GM19025 (cell line): Measurements from ENCODE around the gene CDH4.
"Not testable (repeated sequence)": the region's sequence is repeated elsewhere in the genome, so short reads cannot be mapped to it uniquely, and the experiment has no call there.

Source experiments
- ATAC-seq: cut with Tn5 transposase; IDR thresholded peaks from one replicate; pipeline ENCODE4 v1.9.1; 2021; ENCODE audit warnings: mild to moderate bottlenecking, low read depth, moderate library complexity; ENCODE audit not compliant: unreplicated experiment

Gene CDH4

DNA sequence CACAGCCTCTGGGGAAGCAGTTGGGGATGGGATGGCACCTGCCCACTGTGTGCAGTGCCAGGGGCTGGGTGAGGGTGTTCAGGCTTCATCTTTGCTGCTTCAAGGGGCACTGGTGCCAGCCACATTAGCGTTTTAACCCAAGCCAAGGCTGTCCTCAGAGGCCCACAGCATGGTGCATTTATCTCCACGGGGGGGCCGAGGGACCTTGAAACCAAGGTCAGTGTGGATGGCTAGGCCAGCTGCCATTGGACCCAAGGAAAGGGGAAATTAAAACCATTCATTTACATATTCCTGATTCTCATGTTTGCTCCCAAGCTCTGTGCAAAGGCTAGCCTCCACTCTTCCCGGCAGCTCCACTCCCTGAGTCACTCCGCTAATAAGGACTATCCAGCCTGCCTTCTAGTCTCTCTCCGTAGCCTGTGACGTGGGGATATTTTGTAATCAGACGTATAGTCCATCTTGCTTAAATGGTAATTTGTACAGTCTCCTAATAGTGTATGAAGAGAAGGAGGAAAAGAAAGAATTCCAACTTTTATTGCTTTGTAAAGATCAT, 197.1 kb downstream of the CDH4 start:
- ATAC-seq, result no peak

DNA sequence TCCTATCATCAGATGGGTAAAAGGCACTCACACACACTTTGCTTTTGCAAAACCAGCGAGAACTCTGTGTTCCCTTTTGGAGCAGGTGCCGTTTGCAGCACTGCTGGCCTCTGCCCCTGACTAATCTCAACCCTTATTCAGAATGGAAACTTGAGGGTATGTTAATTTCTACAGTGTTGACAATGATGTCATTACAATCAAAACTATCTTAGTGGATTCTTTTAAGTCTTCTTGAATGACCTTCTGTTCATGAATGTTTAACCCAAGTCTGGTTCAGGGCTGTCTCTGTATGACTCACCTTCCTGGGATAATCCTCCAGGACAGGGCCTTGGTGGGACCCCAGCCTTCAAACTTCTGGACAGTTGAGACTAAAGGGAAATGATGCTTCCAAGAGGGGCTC, 197.9 kb downstream of the CDH4 start:
- no peak for ATAC-seq

DNA sequence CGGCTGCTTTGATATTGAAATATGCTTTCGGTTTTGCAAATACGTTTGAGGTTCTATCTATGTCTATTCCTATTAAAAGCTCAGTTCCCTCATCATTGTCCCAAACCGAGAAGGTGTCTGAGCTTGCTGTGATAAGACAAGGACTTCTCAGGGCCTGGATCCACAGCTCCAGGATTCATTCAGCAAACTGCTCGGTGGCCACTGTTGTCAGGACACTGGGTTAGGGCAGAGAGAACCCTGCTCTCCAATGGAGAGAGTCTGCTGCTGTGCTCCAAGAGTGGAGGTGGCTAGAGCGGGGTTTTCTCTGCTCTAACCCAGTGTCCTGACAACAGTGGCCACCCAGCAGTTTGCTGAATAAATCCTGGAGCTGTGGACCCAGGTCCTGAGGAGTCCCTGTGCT, 198.5 kb downstream of the CDH4 start:
- ATAC-seq, result no peak

DNA sequence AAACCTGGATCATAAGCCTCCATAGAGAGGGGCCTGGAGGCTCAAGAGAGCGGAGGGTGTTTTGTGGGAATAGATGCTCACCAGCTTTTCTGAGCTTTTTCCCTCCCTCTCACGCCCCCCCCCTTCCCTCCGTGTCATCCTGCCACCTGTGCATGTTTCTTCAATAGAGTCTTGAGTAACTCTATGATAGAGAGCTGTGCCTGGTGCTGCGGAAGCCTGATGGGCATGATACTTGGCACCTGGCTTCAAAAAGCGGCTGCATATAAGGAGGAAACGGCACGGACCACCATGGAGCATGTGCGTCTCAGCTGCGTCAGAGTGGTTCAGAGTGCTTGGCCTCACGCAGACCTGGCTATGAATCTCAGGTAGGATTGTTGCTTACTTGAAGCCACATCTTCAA, 198.9 kb downstream of the CDH4 start:
- no peak for ATAC-seq

DNA sequence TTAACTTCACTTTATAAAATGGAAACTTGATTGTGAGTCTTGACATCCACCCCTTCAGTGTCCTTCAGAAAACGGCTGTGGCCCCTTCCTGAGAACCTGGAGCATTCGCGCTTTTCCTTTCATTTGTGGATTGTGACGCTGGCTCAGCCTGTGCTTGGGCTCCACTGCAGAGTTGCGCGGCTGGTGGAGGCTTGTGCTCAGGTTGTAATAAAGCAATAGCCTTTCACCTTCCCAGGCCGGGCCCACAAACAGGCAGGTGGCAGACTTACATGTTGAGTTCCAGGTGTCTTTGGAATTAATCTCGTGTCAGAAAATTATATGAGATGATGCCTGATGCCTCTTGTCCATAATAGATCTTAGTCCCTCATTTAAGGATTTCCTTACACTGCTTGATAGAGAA, 199.9 kb downstream of the CDH4 start:
- ATAC-seq, result no peak

DNA sequence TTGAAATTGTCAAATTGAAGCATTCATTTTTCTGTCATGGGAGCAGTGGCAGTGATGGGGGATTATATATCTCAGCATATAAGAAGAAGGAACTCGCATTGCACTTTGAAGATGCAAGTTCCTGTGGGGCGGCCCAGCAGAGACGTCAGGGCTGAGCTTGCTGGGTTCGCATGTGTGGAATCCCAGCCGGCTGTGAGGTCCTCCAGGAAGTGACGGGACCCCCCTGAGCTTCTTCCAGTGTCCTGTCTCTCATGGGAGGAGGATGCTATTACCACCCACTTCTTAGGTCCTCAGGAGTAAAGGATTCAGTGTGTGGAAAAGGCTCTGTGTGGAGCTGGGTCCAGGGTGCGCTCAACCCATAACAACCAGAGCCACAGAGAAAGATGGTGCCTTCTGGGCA, 201.2 kb downstream of the CDH4 start:
- ATAC-seq, result no peak

DNA sequence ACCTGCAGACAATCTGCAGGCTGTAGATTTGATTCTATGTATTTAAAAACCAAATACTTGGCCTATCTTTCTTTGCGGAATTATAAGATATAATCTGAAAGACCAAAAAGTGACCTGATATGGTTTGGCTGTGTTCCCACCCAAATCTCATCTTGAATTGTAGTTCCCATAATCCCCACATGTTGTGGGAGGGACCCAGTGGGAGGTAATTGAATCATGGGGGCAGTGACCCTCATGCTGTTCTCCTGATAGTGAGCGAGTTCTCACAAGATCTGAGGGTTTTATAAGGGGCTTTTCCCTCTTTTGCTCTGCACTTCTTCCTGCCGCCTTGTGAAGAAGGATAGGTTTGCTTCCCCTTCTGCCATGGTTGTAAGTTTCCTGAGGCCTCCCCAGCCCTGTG, 201.6 kb downstream of the CDH4 start:
- ATAC-seq, result not testable (repeated sequence)

DNA sequence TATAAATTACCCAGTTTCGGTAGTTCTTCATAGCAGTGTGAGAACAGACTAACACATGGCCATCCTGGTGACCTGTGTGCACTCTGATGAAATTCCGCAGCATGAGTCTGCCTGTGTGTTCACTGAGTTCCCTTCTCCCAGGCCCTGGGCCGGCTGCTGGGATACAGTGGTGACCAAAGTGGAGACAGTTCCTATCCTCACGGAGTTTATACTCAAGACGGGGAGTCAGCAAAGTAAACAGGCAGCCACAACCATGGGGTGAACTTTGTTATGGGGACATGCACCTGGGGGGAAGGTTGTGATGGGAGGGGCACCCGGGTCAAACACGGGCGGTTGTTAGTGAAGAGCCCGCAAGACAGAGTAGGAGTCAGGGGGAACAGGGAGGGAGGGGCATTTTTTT, 202.0 kb downstream of the CDH4 start:
- no peak for ATAC-seq

DNA sequence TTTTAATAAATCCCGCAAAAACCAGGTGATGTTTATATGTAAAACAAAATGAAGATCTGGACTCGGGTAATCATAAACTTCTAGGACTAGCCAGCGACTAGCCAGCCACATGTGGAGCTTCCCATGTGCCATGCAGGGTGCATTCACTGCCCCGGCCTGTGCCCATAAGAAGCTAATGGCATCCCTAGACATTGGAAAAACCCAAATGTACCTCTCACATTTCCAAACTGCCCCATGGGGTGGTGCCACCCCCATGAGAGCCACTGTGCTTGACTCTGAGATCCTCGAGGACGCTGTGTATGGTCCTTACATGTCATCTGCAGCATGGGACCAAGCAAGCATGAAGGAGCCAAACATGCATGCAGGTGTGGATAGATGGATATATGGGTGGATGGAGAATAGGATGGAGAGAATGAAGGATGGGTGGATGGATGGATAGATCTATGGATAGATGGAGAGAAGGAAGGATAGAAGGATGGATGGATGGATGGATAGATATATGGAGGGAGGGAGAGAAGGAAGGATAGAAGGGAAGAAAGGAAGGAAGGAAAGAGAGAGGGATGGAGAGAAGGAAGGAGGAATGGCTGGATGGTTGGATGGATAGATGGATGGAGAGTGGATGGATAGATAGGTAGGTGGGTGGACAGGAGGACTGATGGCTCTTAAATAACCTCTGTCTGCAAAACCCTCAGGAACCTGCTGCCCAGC, 203.6 kb downstream of the CDH4 start:
- ATAC-seq, result no peak

DNA sequence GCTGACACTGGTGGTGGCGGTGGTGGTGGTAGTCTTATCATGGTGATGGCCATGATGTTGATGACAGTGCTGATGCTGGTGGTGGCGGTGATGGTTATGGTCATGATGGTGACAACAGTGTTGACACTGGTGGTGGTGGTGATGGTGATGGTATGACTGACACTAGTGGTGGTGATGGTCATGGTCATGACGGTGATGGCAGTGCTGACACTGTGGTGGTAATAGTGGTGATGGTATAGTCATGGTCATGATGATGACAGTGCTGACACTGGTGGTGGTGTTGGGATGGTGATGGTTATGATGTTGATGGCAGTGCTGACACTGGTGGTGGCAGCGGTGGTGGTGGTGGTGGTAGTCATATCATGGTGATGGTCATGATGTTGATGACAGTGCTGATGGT, 205.7 kb downstream of the CDH4 start:
- ATAC-seq, result no peak

DNA sequence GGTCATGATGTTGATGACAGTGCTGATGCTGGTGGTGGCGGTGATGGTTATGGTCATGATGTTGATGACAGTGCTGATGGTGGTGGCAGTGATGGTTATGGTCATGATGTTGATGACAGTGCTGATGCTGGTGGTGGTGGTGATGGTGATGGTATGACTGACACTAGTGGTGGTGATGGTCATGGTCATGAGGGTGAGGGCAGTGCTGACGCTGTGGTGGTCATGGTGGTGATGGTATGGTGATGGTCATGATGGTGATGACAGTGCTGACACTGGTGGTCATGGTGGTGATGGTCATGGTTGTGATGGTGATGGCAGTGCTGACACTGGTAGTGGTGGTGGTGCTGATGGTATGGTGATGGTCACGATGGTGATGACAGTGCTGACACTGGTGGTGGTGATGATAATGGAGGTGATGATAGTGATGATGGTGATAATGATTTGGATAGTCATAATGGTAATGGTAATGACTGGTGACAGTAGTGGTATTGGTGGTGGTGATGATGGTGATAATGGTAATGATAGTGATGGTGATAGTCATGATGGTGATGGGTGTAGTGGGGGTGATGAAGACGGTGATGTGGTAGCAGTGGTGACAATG, 206.2 kb downstream of the CDH4 start:
- no peak for ATAC-seq

DNA sequence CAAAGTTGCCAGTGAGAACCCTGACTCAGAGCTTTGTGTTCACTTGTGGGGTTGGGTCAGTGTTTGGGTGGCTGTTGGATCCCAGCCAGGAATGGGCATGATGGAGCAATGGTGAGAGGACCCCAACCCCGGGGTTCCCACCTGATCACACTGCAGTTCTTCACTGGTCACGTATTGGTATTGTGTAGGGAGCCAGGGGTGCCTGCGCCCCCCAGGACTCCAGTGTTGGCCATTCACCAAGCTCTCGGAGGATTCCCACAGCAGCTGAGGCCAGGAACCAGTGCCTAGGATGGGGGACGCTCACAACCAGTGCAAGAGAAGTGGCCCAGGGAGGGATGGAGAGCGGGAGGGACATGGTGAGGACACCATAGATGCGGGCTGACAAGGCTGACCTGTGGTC, 207.2 kb downstream of the CDH4 start:
- no peak for ATAC-seq

DNA sequence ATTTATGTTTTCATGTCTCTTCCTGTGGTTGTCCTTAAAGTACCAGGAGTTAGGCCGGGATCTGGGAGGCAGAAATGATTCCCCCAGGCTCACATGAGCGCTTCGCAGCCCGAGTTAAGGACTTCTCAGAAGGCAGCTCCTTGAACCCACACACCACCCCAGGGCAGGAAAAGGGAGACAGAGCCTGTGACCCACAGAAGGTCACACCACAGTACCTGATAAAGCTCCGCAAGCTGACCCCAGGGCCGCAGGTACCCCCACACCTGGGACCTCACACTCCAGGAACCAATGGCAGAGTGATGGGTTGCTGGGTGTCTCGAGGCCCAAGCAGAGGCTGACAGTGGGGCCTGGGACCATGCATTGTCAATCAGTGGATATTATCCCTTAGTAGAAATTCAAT, 207.6 kb downstream of the CDH4 start:
- ATAC-seq, result no peak

DNA sequence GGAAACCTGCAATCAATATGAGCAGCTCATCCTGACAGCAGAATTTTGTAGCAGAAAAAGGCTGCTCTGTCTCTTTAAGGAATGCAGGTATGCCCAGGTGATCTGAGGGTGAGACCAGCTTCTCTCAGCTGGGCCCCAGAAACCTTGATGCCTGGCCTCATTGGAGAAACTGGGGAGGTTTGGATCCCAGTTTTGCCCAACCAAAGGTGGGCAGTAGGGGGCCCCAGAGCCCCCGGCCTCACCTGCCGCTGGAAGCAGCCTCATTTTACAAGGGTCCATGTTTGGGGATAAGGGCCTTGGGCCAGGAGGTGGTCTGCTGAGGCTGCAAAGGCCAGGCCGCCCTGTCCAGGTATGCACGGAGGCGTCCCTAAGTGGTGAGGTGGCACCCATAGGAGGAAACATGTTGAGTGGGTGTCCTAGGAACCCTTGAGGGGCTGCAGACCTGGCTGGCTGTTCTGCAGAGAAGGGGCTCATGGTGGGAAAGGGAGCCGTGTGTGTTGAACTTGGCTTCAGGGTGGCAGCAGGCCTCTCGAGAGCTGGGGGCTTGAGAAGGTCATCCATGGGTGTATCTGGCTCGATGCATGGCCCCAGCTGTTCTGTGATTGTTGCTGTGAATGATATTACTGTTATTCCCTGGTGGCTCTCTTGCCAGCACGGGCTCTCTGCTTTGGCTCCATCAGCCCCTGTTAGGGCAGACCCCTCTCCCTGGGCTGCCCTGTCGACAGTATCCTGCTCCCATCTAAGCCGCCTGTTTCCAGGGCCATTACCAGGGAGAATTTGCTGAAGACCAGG, 208.4 kb downstream of the CDH4 start:
- ATAC-seq, result no peak

DNA sequence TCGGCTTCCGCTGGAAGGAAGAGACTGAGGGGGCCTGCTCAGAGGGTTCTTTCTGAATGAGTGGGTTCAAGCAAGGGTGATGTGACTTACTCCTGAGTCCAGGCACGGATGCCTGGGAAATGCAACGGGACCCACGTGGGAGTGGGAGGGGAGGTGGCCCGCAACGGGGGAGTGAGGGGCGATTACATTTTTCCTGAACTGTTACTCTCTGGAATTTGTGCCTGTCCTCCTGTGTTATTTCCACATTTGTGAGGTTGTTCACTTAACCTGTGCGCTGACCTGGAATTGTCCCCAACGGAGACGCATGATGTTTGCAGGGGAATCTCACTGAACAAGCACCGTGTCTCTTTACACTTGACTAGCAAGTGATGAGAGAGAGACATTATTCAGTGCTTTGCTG, 209.4 kb downstream of the CDH4 start:
- no peak for ATAC-seq

DNA sequence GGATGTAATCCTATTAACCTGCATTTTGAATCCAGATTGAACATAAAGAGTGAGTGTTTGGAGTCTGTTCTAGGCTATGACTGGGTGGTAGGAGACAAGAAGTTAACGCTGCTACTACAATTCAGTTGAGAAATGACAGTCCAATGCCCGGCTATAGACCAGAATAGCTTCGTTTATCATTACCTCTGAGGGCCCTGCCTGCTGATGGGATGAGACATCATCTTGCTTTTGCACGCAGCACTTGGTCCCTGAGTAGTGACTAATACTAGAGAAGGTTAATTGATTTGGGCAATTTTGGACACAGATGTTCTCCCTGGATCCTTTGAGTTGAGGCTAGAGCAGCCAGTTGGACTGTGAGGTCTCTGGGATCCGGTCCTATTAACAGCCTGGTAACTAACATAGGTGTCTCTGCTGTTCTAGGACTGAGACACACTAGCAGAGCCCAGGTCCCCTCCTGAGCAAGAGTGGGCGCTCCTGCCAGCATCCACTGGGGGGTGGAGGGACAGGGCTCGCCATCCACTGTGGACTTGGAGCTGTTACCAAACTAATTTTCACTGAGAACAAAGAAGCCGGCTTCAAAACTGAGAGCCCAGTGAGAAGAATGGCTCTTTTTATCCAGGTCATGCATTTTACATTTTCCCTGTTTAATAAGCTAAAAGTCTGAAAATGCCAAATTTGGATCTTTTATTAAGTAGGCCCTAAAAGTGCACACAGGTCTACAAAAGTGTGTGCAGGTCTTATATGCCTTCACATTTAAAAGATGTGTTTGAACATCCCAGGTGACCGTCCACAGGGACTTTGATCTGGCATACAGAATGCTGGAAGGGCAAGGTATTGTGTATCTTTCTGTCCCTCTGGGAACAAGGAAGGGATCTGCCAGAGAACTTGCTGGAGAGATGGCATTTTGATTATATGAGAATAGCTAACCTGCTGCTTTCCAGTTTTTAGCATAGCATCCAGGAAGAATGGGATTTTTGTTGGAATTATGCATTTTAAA, 212.5 kb downstream of the CDH4 start:
- ATAC-seq, result no peak

DNA sequence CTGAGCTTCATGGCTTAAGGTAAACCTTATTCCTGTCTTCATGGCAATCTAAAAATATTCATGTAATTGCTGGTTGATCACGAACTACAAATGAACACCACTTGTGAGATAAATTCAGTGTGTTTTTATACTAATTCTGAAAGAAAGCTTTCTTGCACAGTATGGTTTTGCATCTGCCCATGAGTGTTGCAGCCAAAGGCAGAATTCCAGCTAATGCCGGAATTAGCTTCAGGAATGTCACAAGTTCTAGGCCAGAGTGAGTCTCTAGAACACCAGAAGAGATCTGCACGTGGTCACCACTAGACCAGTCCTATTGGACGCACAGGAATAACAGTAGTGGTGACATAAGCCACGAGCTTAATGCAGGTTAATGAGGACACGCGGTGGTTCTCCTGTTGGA, 223.7 kb downstream of the CDH4 start:
- no peak for ATAC-seq

DNA sequence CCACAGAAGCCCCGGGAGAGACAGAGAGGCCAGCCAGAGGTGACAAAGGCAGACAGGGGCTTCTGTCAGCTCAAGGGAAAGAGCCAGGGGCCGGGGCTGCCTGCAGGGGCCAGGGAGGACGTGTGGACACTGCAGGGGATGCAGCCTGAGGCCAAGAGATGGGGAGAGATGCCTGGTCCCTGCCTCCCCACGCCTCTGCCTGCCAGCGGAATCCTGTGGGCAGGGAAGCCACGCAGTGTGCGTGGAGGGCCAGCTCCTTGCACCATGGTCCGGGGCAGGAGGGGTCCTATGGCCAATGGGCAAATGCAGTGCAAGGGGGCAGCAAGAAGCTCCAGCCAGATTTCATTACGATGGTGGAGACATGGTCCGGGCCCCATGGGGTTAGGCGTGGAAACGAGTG, 224.9 kb downstream of the CDH4 start:
- no peak for ATAC-seq

DNA sequence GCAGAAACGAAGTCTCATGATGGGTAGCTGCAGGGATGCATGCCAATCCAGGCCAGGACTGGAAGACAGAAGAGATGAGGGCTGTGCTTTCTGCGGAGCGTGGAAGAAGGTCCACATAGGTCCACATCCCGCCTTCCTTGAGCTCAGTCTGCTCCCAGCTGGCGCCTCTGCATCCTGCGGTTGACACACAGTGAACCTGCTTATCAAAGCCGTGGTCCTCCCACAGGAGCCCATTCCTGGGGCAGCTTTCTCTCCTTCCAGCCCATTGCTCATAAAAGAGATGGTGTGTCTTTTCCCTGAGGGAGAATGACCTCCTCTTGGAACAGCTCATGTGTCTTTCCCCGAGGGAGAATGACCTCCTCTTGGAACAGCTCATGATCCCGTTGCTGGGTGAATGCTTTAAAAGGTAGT, 225.4 kb downstream of the CDH4 start:
- ATAC-seq, result no peak

DNA sequence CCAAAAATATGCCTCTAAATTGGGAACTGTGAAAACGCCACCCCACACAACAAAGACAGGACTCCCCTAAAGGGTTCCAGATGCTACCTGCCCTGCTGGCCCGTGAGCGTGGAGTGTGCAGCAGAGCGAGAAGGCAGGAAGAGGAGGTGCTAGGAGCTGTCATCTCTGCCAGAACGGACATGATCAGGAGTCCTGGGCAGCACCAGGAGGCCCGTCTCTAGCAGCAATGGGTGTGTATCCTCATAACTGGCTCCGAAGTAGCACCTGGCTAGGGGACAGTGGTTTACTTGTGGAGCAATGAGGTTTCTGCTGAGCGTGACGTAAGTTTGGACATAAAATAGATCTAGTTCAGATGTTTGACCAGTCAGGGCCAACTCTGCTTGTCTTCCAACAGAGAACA, 226.0 kb downstream of the CDH4 start:
- no peak for ATAC-seq
